GM19193 (cell line): ENCODE measurements around the gene MAN1A1.

Experiments
- POLR2A ChIP-seq: IDR thresholded peaks from 4 replicates; pipeline ENCODE4 v1.6.1; 2011; ENCODE audit not compliant: insufficient read depth, insufficient read length; ENCODE audit errors: extremely low read depth

The MAN1A1 gene

DNA sequence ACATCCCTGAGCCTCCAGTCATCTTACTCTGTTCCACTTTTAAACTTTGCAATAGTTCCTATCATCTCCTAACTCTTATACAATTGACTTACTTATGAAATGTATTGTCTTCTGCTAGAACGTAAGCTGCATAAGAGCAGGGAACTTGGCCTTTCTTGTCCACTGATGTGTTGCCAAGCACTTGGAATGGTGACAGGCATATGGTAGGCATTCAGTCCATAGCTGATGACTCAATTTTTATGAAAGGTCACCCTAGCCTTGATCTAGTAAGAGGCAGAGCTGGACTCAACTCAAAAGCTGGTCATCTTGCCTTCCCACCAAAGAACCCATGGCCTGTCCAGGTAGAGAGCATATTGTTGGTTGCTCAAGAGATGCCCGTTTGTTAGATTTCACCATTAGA lies 188.7 kb downstream of the MAN1A1 start:
- no peak for TF ChIP-seq POLR2A

DNA sequence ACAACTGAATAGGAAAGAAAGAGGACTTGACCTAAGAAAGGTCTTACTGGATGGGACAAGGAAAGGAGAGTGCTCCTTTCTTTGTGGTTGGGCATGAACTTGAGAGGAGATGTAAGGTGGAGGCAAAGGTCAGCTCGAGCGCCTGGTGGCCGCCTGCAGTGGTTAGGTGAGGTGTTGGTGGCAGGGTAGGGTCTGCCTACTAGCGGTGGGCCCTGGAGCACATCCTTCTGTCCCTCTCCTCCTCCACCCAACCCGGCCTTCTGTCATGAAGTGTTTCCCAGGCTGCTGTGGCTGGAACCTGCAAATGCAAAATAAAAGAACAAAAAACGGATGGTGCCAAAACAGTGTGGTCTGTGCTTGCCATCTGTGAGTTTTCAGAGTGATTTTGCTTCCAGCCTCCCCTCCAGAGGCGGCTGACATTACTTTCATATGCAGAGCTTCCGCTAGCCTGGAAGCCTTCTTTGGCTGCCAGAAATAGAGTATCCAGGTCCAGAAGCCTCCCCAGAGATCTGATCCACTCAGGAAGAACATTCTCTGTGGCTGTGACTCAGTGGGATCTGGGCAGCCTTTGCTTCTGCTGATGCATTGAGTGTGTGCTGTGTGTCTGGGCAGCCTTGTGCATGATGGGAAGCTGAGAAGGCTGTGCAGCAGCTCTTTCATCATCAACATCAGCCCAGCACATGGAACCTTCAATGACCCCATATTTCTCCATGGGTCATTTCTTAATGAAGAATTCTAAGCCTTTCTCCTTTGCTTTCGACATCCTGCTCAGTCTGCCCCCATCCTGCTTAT lies 191.3 kb downstream of the MAN1A1 start:
- TF ChIP-seq POLR2A = no peak

DNA sequence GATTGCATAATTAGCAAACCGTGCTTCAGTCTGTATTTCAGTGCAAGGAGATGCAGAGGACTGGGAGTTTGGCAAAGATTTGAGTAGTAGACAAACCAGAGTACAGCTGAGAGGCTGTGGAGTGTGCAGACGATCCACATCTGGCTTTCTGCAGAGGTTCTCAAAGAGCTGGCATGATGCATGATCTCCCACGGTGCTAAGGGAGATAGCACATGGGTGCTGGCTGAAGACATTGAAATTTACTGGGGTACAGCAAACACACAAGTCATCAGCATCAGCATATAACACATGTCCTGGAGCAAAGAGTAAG lies 192.1 kb downstream of the MAN1A1 start:
- TF ChIP-seq POLR2A = no peak

DNA sequence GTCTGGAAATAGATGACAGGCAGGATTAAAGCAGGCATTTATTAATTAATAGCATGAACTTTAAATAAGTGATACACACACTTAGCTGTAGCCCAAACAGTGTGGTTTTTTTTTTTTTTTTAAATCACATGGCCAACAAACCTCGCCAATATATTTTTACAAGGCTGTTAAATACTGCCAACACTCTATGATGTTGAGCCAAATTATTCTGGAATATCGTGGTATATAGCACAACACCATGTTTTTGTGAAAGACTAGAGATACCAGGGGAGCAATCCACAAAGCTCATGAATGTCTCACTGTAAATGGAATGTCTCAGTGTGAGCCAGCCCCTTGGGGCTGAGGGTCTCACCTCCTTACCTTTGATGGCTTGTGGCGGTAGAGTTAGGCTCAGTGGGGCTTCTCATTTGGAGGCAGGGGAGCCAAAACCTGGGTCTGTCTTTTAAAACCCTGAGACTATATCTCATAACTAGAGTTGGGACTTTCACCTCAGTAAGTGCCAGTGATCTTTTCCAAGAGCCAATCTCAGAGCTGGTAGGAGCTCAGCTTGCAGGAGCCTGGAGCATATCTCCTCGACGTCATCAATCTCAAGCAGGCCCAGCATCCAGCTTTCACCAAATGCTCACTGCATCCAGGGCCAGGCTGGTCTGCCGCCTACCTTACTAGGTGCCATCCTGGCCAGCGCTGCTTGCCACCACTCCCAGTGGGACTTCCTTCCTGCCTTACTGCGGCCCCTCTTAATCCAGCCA lies 192.6 kb downstream of the MAN1A1 start:
- no peak for TF ChIP-seq POLR2A

DNA sequence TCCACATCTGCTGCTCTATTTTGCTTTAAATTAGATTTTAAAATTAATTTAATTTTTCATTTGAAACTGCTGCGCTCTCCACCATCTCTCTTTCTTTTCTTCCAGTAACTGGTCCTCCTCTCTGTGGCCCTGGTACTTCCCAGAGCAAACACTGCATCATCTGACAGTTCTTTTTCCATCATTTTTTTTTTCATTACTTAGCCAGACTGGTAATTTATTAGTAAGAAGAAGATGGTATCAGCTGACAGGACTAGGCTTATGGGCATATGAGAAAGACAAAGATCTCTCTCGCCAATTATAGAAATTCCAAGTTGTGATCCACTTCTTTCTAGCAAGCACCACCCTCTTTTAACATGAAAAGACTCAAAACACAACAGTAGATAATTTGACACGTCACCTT lies 197.4 kb downstream of the MAN1A1 start:
- TF ChIP-seq POLR2A = no peak

DNA sequence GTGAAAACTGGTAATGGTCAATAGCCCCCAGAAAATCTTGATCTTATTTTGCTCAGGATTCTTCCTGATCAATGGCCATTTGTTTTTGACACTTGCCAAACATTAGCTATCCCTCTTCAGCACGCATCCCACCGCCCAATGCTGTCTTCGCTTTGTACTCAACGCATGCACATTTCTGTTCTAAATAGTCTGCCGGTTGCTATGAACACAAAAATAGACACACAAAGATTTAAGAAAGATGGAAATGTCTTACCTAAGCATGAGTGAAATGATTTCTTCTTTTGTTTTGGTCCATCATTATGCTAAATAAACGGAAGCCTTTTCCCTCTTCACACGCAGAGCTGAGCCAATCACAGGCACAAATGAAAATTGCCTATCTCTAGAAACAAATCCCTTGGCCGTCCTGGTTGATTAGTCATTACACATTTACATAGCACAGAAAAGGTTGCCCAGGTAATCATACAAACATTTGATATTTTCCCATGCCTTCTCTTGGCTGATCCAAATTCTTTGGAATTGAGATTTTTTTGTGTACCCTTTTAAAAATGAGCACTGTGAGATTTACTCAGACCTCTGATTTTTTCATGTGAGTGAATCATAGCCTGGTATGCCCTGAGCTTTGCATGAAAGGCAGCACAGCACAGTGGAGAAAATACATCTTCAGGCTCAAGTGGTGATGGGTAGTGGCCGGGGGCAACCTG lies 200.6 kb downstream of the MAN1A1 start:
- TF ChIP-seq POLR2A = no peak

DNA sequence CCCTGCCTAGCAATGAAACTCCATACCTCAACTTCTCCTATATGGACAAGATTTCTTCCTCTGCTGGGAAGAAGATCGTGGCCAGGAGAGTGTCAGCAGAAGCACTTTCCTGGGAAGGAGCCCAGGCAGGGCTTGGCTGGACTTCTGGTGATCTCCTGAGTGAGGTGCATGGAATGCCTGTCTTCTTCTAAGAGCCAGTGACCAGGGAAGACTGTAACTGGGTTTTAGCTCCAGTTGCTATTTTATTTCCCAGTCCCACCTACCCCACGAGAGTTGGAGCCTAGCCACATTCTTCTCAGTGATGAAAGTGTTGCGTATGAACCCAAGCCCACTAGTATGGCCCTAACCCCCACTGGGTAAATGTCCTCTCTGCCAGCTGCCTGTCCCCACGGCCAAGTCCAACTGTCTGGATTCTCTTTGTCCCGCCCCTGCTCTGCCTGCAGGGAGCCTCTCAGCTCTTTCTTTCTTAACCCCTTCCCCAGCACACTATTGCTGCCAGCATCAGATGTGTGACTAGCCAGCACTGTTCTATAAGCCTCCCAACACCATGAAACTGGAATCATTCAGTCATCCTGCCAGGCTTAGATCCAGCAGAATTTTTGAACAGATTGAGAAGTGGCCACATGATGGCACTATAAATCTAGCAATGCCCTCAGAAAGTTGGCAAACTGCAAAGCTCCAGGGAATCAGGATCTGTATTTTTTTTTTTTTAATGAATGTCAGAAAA lies 201.3 kb downstream of the MAN1A1 start:
- TF ChIP-seq POLR2A = no peak

DNA sequence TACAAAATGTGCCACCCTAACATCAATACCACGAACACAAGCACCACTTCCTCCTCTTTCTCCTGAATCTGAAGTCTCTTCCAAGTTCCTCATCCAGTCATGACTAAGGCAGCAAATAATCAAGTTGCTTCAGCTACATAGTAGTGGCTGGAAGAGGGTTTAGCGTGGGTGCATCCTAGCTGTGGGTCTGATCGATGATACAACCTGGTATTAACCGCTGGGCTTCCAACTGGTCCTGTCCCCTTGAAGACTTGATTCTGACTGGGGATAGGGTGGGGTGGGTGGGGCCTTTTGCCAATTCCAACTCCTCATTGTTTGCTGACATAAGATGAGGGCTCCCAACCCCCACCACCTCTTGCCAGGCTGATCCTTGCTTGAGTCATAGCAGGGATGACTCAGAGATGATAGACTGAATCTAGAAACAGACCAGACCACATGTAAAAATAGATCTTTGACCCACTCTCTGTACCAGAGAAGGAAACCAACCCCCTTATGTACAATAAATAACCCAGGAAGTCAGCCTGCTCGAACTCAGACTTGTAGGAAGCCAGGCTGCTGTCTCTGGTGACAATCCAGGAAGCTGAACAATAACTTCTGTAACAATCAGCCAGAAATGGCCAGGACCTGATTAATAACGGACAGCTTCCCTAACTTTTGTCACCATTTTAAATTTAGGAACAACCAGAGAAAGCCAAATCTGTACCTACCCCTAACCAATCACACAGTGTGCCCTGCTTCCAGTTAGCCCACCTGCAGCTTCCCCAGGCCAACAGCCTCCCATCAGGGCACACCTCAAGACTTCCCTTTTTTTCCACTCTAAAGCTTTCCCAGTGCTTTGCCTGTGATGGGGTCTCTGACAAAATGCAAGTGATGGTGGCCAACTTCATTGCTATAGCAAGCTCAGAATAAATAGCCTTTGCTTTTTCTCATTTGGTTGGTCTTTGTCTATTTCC lies 202.2 kb downstream of the MAN1A1 start:
- TF ChIP-seq POLR2A = no peak

DNA sequence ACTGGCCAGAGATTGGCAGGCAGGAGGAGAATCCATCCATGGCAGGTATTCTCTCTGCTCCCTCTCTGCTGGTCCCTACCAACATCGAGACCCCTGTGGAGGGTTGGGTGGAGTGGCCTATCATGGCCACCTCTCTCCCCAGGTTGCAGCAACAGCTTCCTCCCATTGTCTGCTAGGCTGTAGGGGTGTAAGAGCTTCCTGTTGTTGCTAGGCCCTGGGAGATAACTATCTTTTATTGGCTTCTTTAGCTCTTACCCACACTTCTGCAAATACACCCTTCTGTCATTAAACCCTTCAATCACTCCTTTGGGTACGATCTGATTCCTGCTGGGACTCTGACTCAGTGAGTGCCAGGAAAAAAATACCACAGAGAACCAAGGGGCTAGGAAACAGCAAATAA lies 204.4 kb downstream of the MAN1A1 start:
- TF ChIP-seq POLR2A = no peak

DNA sequence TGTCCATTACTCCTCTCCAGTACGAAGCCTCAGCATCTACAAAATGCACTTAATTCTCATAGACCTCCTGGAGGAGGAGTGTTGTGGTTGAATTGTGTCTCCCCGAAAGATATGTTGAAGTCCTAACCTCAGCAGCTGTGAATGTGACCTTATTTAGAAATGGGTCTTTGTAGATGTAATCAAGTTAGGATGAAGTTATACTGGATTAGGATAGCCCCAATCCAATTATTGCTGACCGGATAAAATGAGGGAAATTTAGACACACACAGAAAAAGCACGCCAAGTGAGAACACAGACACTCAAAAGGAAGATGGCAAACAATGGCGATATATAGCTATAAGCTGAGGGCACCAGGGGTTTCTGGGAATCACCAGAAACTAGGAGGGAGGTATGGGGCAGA lies 206.9 kb downstream of the MAN1A1 start:
- no peak for TF ChIP-seq POLR2A

DNA sequence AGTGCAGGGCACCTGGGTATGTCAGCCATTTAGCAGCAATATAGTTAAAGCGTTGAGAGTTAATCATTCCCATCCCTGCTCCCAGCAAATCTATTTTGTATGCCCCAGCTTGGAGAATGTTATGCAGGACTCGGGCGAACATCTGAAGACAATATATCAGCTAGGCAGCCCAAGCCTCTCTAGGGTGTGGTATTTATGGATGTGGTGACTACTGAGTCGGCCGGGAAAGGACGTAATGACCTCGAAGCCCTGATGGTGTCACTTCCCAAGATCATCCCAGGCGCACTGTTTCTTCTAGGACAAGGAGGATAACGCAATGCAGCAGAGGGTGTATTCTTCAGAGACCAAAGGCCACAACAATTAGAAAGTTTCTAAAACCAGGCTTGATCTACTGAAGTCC lies 207.5 kb downstream of the MAN1A1 start:
- no peak for TF ChIP-seq POLR2A

DNA sequence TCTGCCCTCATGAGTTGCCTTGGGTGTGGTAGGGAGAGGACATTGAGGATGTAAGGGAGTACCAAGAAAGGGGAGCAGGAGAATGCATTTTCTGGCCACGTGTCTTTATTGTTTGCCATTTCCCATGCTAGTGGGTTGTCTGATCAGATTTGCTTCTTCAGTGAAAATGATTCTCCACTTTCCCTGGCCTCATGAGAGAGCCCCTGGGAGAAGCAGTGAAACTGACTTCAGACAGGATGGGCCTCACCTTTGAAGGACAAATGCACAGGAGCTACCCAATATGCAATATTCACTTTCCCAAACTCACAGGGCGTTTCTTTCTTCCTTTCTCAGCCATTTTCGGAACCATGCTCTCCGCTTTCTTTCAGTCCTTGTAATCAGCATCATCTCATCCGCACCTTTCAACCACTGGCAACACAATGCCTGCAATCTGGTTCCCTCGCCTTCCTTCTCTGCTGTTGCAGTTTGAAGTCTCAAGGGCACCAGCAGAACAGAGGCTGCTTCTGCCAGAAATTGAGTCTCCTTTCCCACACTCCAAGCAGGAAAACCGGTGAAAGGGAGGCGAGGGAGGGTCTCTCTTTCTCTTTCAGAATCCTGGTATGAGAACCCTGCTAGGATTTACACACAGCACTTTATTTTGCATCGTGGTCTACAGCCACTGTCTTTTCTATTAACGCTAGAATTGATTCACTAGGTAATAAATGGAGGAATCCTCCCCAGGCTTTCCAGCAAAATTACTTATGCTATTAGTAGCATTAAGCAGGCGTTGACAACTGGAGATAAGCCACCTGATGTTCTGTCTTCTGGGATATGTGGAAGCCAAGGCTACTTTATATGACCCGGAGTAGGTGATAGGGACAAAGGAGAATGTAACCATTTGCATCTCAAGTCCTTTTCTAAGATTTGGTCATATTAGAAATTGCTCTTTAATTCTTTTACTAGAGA lies 209.1 kb downstream of the MAN1A1 start:
- no peak for TF ChIP-seq POLR2A

DNA sequence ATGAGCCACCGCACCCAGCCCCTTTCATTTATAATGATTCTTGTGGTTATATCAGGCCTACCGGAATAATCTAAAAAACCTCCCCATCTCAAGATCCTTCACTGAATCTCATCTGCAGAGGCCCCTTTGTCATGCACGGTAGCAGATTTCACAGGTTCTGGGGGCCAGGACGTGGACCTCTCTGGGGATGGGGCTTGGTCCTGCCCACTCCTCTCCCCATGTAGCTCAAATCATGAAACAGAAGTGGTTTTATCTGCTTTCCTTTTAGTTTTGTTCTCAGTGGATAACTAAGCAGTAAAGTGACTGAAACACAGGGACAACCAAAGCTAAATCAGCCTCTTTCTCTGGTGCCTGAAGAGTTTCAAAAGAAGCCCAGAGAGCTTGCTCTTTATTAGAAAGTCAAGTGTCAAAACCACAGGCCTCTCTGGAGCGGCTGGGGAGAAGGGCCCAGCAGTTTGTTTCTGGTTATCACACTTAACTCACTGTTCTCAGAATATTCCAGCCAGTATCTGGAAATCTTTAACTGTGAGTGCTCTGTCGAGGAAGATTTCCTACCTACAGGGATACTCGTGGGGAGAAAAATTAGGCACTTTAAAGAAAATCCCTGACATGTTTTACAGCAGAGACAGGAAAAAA lies 210.5 kb downstream of the MAN1A1 start:
- TF ChIP-seq POLR2A = no peak
